GM12892 (cell line): Measurements from ENCODE around the gene CPZ.
"Not testable (repeated sequence)": the region's sequence is repeated elsewhere in the genome, so short reads cannot be mapped to it uniquely, and the experiment has no call there.

Source experiments
- POLR2A ChIP-seq: IDR thresholded peaks from 2 replicates; pipeline ENCODE4 v1.6.1; 2011; ENCODE audit warnings: low read depth, low read length, control low read depth
- TAF1 ChIP-seq: IDR thresholded peaks from 2 replicates; pipeline ENCODE4 v1.6.1; 2011; ENCODE audit warnings: low read depth, mild to moderate bottlenecking, control low read depth, low read length, borderline replicate concordance

DNA sequence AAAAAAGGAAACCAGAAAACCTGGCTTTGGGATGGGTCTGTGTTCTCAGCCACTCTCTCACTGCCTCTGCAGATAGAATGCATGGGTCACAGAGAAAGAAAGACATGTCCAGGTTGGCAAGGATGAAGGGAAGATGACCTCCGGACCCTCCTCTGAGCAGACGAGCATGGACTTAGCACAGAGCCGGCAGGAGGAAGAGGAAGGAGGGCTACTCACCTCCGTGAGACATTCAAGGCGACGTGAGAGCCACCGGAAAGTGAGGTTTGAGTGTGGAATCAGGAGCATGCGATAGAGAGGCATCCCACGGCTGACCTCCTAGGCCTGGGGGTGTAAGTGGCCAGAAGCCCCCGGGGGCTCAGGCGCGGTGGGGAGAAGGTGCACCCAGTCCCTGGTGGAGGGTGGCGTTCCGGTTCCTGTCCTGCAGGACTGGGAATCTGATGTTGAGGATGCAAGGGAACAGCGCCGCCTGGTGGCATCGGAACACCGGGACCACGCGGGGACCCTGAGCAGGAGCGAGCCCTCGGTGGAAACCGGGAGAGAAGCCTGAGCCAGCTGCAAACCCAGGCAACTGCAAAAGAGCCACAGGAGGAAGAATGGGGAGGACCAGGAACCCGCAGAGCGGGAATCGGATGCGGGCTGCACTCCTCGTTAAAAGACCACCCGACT is 37.8 kb downstream of the CPZ start:
- not testable (repeated sequence) for TF ChIP-seq TAF1, POLR2A
